Activated naive CD8-positive, alpha-beta T cell treated with anti-CD3 and anti-CD28 coated beads, Interleukin-2, amount 50 U/mL, for 16 hours (primary cell): ENCODE results near the gene KCND1.

Experiments used
- DNase-seq: peaks from one replicate; pipeline ENCODE4 v3.0.0-alpha.2; 2020; ENCODE audit warnings: low read depth, low spot score

The KCND1 gene

DNA sequence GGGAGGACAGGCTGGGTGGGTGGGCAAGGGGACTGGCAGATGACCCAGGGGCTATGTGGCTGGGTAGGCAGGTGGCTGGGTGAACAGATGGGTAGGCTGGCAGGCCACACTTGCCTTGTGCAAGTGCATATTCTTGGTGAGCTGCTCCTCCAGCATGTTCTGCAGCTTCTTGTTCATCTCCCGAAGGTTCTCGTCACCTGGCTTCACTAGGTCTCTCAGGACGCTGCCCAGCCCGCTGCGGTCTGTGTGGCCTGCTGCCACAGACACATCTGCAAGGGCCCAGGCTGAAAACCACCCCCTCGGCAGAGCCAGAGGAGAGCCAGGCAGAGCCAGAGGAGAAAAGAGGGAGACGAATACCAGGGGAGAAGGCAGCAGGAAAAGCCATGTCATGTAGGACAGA is 3.4 kb upstream of the KCND1 start:
- no peak for DNase-seq

DNA sequence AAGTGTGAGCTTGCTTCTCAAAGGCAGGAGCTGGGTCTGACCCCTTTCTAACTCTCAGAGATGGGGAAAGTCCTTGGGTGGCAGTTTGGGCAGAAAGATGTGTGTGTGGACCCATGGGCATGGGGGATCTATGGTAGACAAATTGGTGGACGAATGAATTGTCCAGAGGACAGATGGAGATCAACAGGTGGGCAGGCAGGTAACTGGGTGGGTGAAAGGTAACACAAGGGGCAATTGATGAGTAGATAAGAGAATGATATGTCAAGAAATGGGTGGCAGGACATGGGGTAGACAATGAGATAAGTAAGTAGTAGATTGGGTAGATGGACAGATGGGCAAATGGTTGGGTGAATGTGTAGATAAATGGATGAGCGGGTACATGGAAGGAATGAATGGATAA is 2.9 kb upstream of the KCND1 start:
- DNase-seq = no peak

DNA sequence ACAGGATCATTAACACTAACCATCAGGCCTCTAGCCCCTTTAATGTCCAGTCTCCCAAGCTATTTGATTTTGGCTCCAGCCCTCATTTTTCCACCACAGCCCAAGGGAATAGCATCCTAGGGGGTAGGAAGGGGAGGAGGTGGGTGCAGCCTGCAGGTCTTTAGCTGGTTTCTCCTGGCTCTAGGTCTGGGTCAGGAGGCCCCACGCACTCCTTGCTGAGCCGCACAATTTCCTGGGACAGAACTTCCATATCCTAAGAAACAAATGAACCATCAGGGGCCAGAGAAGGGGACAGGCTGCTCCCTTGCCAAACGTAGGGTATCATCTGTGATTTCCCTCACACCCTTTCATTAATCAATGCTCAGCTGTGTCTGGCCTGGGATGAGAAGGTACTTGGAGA is 2.4 kb upstream of the KCND1 start:
- DNase-seq = no peak

GRCh38 chrX:48972220-48973164 is 848 bp upstream of the KCND1 start:
- DNase-seq = no peak

DNA sequence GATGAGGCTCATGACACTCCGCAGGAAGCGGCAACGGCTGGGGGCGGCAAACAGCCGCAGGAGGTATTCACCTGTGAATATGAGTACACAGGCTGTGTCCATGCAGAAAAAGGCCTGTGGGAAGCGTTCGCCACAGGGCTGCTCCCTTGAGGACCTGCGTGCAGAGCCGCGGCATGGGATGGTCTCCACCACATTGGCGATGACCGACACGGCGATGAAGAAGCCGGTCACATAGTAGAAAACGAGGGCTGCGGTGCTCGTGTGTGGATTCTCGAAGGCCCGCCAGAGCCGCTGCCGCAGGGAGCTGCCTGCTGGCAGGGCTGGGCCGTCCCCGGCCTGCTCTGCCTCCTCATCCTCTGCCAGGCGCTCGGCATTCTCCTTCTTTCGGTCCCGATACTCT is 2.2 kb downstream of the KCND1 start:
- no peak for DNase-seq

GRCh38 chrX:48968377-48968776 is 3.3 kb downstream of the KCND1 start:
- DNase-seq = no peak

GRCh38 chrX:48966796-48967579 is 4.7 kb downstream of the KCND1 start:
- DNase-seq = no peak

DNA sequence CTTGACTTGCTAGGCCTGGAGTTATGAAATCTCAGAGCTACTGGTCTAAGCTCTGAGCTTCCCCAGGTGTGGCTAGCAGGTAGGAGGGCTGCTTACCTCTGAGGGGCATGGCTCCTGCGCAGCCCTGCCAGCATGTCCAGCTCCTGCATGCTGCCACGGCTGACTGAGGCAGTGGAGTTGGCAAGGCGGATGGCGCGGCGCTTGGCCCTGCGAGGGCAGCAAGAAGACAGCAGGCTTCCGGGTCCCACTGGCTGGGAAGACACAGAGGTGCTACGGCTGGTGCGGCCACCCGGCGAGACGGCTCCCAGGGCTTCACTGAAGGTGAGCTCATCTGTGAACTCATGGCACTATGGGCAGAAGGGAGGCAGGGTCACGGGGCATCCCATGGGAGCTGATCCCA is 5.7 kb downstream of the KCND1 start:
- no peak for DNase-seq

DNA sequence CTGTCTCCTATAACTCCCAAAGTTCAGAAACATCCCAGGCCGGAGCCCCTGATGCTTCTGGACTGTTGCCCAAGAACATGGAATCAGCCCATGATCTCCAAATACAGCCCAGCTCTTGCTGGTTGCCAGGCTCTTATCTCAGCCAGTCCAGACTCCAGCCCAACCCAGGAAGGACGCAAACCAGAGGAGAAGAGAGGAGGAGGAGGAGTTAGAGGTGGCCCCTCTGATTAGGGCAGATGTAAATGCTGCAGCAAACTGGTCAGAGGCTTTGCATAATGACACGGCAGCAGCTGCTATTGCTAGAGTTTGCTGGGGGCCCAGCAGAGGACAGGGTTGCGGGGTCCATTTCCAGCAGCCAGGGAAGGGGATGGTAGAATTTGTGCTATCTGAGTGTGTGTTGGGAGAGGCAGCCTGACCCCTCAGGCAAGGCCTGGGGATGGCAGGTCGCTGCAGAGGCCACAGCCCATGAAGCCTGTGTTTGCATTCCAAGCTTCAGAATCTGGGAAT is 10.0 kb downstream of the KCND1 start:
- no peak for DNase-seq

- no peak for DNase-seq
Measured at GRCh38 chrX:48960291-48960690, 11.4 kb downstream of the KCND1 start.

- DNase-seq = no peak
Measured at GRCh38 chrX:48958635-48959094, 13.0 kb downstream of the KCND1 start.

DNA sequence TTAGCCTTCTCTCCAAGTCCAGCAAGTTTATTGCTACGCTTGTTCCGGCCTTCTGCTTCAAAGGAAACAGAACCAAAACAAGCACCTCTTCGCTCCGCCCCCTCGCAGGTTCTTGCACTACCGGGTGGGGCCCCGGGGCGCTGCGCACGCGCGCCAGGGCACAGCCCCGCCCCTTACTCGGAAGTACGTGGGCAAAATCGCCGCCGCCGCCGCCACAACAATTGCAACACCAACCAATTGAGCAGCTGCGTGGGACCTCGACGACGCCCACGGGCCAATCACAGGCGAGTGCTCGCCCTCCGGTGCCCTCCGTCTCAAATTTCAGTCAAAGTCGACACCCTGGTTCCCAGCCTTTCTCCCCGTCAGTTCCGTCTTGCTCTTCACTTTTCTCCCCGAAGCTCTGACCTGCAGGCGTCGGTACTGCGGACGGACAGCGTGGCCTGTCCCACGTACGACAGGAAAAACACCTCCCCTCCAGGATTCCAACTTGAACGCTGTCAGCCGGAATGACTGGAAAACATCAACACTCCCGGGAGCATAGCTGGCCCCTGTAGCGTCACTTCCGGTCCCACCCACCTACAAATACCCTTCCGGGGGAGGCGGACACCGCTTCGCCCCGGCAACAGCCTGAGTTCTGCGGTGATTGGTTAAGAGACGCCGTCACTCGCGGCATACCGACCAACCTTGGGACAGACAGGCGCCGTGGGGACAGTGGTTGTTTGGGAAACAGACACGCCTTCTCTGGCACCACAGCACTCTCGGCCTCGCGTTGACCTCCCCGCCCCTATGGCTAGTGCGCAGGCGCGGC is 13.6 kb downstream of the KCND1 start:
- DNase-seq = peak; percentile 77

- DNase-seq = peak; percentile 51
Measured at GRCh38 chrX:48957477-48957826, 14.2 kb downstream of the KCND1 start, which contains the start of gene OTUD5. Gene OTUD5, minus strand, starts transcription at chrX:48957607. Its CDS starts 37 bp downstream, at chrX:48957570.

- peak; percentile 11 for DNase-seq
Measured at GRCh38 chrX:48956728-48957414, 14.8 kb downstream of the KCND1 start.

GRCh38 chrX:48948589-48948988 is 23.1 kb downstream of the KCND1 start:
- no peak for DNase-seq

DNA sequence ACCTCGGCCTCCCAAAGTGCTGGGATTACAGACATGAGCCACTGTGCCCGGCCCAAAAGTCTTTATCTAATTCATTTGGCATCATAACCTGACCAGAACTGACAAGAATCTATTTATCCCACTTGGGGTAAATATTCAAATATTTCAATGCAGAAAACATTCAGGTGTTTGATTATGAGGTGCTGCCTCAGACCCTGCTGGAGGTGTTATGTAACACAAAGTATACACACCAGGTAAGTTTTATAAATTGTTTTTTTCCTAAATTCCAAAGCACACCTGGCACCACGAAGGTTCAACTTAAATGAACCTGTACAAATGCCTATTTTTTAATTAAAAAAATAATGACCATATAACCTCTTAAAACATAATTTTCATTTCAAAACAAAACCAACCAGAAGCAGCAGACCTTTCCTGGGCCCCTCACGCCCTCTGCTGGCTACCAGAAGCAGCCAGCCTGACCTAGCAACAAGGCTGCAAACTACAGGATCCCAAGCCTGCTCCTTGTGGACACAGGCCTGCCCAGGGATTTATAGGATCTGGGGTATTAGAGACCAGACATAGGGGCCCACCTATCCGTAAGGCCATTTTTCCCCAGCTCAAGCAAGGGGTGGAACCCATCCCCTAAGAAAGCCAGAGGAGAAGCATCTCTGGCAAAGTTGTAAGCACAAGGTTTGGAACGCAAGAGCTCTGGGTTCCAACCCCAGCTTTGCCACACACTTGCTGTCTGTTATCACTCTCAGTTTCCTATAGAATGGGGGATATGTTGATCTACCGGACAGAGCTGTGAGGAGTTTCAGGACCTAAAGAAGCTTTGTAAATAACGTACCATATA is 25.9 kb downstream of the KCND1 start:
- no peak for DNase-seq

DNA sequence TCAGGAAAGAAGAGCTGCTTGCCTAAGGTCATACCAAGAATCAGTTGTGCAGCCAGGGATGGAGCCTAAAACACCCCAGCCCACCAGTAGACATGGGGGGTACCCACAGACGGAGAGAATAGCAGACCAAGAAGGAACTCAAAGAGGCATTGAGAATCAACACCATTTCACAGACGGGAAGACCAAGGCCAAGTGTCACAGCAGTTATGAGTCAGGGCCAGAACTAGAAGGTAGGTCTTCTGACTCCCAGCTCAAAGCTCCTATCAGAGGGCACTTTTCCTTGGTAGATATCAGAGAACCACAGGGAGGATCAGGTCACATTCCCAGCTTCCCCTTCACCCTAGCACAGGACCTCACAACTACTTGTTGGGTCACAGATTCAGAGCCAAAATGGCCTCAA is 28.7 kb downstream of the KCND1 start:
- DNase-seq = no peak

- no peak for DNase-seq
Measured at GRCh38 chrX:48940404-48940955, 31.2 kb downstream of the KCND1 start.

- no peak for DNase-seq
Measured at GRCh38 chrX:48939524-48940228, 32.0 kb downstream of the KCND1 start.
